GM18519 (cell line): ENCODE data around the gene FRMD4A.
"Not testable (repeated sequence)": the region's sequence is repeated elsewhere in the genome, so short reads cannot be mapped to it uniquely, and the experiment has no call there.

ENCODE experiments used
- ATAC-seq: cut with Tn5 transposase; IDR thresholded peaks from one replicate; pipeline ENCODE4 v1.9.1; 2021; ENCODE audit warnings: mild to moderate bottlenecking, moderate library complexity; ENCODE audit not compliant: unreplicated experiment, low FRiP score

FRMD4A gene

DNA sequence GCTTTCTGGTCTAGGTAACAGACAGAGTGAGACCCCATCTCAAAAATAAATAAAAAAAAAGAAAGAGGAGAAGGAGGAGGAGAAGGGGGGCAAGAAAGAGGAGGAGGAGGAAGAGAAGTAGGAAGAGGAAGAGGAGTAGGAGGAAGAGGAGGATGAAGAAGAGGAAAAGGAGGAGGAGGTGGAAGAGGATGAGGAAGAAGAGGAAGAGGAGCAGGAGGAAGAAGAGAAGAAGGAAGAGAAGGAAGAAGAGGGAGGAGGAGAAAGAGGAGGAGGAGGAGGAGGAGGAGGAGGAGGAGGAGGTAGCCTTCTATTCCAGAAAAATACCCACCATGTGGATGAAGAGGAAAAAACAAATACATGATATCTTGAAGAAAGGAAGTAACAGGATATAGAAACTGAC lies 172.1 kb downstream of the FRMD4A start:
- no peak for ATAC-seq

GRCh38 chr10:14156104-14156503 lies 174.6 kb downstream of the FRMD4A start:
- no peak for ATAC-seq

- no peak for ATAC-seq
Observed at GRCh38 chr10:14153570-14154055, 177.1 kb downstream of the FRMD4A start.

- no peak for ATAC-seq
Observed at GRCh38 chr10:14151571-14151970, 179.2 kb downstream of the FRMD4A start.

DNA sequence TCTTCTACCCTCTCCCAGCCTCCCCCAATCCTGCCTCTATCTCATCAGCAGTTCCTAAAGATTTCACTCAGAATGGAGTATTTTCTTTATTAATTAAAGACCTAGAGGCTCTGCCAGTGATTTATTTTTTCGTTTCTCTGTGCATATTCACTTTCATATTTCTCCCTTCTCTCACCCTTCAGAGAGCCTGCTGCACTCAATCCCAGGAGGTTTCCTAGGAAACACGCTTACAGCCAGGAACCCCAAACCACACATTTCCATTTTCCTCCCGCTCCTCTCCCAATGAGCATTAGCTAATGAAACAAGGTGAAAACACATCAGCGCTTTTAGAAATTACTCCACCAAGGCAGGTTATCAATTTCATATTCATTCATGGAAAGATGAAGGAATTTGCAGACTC lies 180.2 kb downstream of the FRMD4A start:
- no peak for ATAC-seq

DNA sequence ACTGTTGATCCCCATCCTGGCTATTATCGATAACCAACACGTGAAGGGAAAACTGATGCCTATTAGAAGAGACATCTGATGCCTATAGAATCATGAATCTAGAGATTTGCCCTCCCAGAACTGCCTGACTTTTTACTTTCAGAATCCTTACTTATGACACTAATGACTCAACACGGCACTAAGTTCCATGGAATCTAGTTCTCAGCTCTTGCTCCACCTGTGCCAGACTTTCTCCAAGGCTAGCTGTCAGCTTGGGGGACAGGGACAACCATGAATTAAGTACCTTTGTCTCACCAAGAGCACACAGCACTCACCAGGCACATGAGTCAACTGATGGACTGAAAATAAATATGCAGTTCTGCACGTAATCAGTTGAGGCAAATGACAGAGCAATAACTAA lies 184.2 kb downstream of the FRMD4A start:
- no peak for ATAC-seq

DNA sequence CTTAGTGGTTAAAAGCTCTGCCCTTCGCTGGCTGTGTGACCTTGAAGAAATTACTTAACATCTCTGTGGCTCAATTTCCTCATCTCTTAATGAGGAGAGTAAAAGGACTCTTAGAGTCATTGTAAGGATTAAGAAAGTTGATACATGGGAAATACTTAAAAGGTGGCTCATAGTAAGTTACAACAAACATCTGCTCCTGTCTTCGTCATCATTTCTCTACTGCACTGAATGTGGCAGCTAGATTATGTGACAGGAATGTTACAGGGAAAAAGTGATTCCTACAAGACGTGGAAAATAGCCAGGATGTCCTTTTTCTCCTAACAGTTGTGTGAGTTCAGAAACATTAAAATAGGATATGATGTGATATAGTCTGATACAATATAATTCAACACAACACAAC lies 184.7 kb downstream of the FRMD4A start:
- ATAC-seq: no peak

GRCh38 chr10:14144451-14144850 lies 186.3 kb downstream of the FRMD4A start:
- no peak for ATAC-seq

- ATAC-seq: no peak
Observed at GRCh38 chr10:14142606-14143250, 188.0 kb downstream of the FRMD4A start.

- ATAC-seq: no peak
Observed at GRCh38 chr10:14141283-14141682, 189.4 kb downstream of the FRMD4A start.

DNA sequence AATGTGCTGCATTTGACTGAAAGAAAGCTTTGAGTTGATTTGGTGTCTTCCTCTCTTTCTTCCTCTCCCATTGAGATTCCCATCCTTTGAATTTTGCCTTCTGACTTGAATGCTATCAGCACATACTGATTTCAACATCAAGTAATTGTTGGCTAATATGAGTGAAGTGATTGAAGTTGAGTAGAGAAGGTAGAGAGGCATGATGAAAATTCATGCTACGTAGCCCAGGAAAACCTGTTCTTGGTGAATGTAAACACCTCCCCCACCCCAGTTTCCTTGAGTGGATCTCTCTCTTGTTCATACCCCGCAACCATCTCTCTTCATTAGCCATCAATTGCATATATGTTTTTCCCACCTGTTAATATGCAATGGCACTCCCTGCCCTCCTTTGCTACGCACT lies 193.3 kb downstream of the FRMD4A start:
- no peak for ATAC-seq

DNA sequence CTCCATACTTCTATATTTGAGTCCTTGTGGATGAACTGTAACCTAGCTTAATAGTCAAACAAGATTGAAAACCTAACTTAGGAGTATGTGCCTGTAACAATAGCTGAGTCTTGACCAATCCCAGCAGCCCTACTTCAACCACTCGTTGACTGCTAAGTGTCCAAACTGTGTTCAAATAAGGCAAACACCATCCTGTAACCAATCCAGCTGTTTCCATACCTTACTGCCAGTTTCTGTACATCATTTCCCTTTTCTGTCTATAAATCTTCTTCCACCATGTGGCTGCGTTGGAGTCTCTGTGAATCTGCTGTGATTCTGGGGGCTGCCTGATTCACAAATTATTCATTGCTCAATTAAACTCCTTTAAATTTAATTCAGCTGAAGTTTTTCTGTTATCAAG lies 195.5 kb downstream of the FRMD4A start:
- ATAC-seq: not testable (repeated sequence)

DNA sequence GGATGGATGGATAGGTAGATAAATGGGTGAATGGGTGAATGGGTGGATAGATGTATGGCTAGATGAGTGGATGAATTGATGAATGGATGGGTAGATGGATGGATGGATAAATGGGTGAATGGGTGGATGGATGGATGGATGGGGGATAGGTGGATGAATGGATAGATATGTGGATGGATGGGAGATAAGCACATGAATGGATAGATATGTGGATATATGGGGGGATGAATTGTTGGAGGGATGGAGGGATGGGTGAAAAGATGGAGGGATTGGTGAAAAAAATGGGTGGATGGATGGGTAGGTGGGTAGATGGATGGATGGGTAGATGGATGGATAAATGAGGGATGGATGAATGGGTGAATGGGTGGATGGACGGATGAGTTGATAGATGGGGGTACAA lies 196.4 kb downstream of the FRMD4A start:
- no peak for ATAC-seq

- ATAC-seq: no peak
Observed at GRCh38 chr10:14131261-14131960, 199.3 kb downstream of the FRMD4A start.

GRCh38 chr10:14129770-14130169 lies 201.0 kb downstream of the FRMD4A start:
- ATAC-seq: no peak

DNA sequence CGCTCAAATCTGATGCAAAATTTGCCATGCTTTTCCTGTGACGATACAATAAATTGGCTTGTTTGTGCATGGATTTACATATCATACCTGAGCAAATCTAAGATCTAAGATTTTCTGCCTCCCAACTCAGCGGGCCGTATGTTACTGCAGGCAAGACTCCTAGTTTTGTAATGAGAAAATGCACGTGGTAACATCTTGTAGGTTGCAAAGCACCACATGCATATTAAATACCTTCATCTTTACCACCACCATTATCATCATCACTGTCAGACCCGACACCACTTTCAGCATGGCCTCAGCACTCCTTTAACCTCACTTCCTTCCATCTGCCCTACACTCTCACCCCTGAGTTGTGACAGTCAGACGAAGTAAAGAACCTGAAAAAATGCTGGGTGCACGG lies 202.2 kb downstream of the FRMD4A start:
- ATAC-seq: no peak

DNA sequence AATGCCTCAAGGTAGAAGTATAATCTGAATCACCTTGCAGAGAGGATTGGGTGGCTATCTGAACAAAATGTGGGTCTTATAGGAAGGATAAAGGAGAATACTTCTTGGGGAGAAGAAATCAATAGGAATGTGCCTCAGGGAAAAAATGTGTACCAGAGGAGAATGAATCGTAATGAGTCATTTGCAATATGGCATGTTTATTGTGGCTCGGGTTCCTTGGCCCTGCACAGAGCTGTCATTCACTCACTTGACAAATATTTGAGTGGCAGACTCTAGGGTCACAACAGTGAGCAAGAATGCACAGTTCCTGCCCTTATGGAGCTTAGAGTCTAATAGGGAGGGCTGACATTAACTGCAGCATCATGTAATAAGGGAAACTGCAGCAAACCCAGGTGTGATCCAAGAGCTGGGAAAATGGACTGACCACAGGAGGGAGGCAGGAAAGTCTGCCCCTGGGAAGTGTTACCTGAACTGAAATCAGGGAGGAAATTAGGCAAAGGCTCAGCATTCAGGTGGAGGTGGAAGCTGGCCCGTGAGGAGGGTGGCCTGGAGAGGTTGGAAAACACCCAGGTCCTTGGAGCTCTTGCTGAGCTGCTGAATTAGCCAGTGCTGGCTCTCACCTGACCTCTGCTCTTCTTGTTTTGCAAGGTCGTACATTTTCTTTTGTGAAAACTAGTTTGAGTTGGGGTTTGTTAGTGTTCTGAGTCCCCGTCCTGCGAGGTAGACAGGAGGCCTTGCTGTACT lies 203.9 kb downstream of the FRMD4A start:
- no peak for ATAC-seq

DNA sequence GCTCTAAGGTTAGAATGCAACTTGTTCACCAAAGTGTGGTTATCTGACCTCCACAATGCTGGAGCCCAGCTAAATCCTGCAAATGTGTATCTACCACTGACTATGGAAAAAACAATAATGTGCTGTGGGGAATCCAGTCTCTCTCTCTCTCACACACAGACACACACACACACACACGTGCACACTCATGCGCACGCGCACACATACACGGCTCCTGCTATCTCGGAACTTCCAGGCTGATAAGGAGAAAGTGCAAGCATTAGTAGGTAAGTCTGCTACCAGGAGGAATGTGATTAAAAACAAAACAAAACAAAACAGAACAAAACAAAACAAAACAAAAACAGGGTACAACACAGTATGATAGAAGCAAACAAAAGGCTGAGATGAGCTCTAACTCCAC lies 205.2 kb downstream of the FRMD4A start:
- no peak for ATAC-seq

DNA sequence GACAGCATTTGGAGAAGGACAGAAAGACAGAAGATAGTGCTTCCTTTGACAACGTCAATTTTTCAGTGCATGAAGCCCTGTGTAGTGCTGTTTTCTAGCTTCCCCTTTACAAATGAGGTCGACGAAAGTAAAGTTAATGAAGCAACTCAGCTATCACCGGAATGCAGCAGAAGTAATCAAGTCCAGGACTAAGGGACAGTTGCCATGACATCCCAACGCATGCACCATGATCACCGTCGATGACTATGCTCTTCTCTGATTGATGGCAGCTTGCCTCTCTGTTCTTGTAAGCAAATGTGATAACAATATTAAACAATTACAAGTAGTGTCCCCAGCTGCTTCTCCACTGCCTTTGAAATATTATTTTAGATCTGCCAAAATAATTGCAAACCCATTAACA lies 205.8 kb downstream of the FRMD4A start:
- ATAC-seq: no peak

DNA sequence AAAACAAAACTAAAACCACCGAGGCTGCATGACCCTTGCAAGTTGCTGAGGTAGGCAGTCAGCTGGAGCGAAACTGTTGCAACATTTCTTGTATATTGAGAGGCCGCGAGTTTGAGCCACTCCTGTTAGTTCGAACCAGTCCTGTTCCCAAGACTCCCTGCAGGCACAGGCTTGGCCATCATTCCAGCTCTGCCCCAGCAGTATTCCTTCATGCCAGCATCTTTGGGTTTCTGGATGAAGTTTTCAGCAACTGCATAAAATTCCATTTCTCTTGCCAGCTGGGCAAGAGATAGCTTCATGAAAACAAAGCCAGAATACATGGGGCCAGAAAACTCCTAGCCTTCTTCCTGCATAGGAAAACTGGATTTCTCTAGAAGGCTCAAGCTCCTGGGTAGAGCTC lies 207.6 kb downstream of the FRMD4A start:
- no peak for ATAC-seq

DNA sequence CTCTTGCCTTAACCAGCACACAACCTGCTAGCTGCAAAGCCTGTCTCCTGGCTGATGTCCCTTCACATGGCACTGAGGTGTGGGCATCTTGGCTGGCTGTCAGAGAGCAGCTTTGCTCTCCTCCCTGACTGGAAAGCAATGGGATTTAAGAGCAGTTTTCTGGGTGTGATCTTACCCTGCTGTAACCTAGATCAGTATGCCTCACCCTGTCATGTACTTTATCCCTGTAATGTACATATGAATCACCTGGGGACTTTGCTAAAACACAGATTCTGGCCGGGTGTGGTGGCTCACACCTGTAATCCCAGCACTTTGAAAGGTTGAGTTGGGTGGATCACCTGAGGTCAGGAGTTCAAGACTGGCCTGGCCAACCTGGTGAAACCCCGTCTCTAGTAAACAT lies 209.9 kb downstream of the FRMD4A start:
- no peak for ATAC-seq

- ATAC-seq: no peak
Observed at GRCh38 chr10:14118953-14119352, 211.8 kb downstream of the FRMD4A start.
